SHP77 (cell line): ENCODE measurements around the gene UACA.
"Not testable (repeated sequence)": the region's sequence is repeated elsewhere in the genome, so short reads cannot be mapped to it uniquely, and the experiment has no call there.

Source experiments
- DNase-seq, 2 experiments: peaks; one replicate each; lab custom pipeline; 2025; lab: John Stamatoyannopoulos, UW

The UACA gene

GRCh38 chr15:70664494-70664893 lies 98.9 kb downstream of the UACA start:
- DNase-seq, result no peak

- not testable (repeated sequence) for DNase-seq
Observed at GRCh38 chr15:70663069-70663468, 100.3 kb downstream of the UACA start.

- no peak for DNase-seq
Observed at GRCh38 chr15:70659662-70660061, 103.7 kb downstream of the UACA start.

- DNase-seq, result no peak
Observed at GRCh38 chr15:70658641-70659040, 104.7 kb downstream of the UACA start.

GRCh38 chr15:70653426-70653825 lies 109.9 kb downstream of the UACA start:
- DNase-seq, result no peak

- DNase-seq, result no peak
Observed at GRCh38 chr15:70652341-70652740, 111.0 kb downstream of the UACA start.

- no peak for DNase-seq
Observed at GRCh38 chr15:70651303-70651845, 112.0 kb downstream of the UACA start.

GRCh38 chr15:70650567-70651302 lies 112.6 kb downstream of the UACA start:
- no peak for DNase-seq

GRCh38 chr15:70647396-70647795 lies 116.0 kb downstream of the UACA start:
- no peak for DNase-seq

GRCh38 chr15:70646169-70646568 lies 117.2 kb downstream of the UACA start:
- no peak for DNase-seq

- DNase-seq, result no peak
Observed at GRCh38 chr15:70643783-70644125, 119.6 kb downstream of the UACA start.

GRCh38 chr15:70643106-70643782 lies 120.1 kb downstream of the UACA start:
- no peak for DNase-seq

GRCh38 chr15:70636540-70637165 lies 126.7 kb downstream of the UACA start:
- no peak for DNase-seq

- DNase-seq, result no peak
Observed at GRCh38 chr15:70635895-70636294, 127.5 kb downstream of the UACA start.

GRCh38 chr15:70633991-70634390 lies 129.4 kb downstream of the UACA start:
- no peak for DNase-seq

- no peak for DNase-seq
Observed at GRCh38 chr15:70633103-70633831, 130.1 kb downstream of the UACA start.

- DNase-seq, result no peak
Observed at GRCh38 chr15:70632491-70633102, 130.8 kb downstream of the UACA start.

GRCh38 chr15:70632079-70632478 lies 131.3 kb downstream of the UACA start:
- no peak for DNase-seq

- DNase-seq, result no peak
Observed at GRCh38 chr15:70629735-70630273, 133.6 kb downstream of the UACA start.

- DNase-seq, result no peak
Observed at GRCh38 chr15:70628549-70628896, 134.8 kb downstream of the UACA start.

GRCh38 chr15:70627734-70628548 lies 135.4 kb downstream of the UACA start:
- no peak for DNase-seq
